GM19395 (cell line): Measurements from ENCODE around the gene OCRL.
A peak's percentile ranks its signal among the peaks of the same experiment; 100 is the strongest.
"Not testable (repeated sequence)": the region's sequence is repeated elsewhere in the genome, so short reads cannot be mapped to it uniquely, and the experiment has no call there.

Experiments
- ATAC-seq: cut with Tn5 transposase; IDR thresholded peaks from one replicate; pipeline ENCODE4 v1.9.1; 2021; ENCODE audit warnings: mild to moderate bottlenecking, moderate library complexity; ENCODE audit not compliant: unreplicated experiment

OCRL gene

DNA sequence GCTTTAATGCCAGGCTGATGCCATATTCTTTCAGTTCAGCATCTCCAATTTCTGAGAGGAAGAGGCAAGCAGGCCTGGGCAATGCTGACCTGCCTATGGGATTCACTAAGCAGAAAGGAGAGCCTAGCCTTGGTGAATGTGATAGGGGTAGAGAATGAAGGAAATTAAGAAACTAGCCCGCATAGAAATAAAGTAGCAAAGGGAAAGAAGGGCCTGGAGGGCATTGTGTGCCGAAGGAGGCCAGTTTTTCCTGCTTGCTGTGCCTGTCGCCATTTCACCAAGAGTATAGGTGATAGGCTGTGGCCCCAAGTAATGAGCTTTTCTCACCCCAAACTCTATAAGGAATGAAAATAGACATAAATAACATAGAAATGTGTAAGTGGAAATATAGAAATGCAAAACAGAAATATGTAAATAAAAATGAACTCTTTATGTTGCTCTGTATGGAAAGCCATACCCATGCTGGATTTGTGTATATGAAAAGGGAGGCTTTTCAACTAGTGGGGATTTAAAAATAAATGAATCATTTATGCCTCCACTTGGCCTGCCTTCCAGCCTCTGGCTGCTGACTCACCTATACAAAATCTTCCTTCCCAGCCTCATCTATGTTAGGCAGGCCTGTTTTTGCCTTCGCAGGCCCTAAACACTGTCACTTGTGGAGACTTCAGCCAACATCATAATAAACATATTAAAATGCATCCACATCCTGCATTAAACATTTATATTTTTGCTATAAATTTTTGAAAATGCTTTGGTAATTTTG is 5.1 kb upstream of the OCRL start:
- no peak for ATAC-seq

DNA sequence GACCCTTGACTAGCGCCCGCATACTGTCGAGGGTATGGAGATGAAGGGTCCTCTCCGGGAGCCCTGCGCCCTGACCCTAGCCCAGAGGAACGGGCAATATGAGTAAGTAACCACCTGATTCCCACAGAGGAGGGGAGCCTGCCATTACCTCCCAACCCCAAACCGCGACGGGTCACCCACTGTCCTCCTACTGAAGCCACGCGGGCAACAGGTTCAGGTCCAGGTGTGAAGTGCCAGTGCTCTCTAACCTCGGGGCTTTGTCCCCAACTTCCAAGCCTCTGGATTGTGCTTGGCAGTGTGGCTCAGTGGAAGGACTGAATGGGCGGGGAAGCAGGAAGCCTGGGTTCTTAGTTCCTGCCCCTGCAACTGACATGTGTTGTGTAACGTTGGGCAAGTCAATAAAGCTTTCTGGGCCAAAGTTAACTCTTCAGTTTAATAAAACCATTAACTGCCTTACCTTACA is 694 bp downstream of the OCRL start:
- peak; percentile 41 for ATAC-seq

DNA sequence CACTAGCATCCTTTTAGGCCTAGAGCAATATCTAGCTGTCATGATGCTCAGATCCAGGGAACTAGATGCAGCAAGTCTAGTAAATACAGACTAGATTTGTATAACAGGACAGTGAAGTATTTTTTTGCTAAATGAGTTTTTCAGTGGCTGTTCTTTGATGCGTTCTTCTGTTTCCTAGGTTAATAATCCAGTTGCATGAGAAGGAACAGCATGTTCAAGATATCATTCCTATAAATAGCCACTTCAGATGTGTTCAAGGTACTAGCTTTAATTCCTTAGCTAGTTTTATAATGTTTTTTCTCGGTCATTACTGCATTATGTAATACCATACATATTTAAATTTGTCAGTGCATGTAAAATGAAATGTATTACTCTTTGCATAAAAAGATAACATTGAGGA is 4.7 kb downstream of the OCRL start:
- no peak for ATAC-seq

DNA sequence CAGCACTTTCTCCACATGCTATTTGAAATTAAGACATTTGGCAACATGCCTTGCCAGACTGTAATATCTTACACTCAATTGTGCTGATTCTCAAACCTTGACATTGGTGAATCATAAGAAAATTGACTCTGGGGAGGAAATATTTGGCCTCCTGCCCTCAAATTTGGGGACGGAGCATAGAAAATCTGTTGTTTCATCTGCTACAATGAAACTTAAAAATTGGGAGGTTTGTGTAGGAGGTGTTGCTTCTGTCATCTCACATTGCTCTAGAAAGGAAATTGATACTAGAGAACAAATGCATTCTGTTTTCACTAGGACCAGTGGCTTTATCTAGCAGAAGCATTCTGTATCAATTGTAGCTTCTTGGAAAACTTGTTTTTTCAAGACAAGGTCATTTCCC is 5.3 kb downstream of the OCRL start:
- ATAC-seq = no peak

DNA sequence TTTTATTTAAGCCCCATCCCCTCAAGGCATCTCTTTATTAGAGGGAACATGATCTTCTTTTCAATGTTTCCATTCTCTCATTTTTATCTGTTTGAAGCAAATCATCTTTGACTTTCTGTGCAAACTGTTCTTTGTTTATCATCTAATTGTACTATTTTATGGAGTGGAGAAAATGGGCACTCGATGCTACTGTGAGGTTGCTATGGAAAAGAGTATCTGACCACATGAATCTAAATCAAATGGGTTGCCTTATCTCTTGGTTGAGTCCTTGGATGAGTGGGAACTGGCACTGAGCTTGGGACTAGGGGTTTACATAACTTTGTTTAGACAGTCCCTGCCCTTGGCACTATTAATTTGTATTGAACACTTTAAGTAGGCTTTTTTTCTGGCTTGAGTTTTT is 9.1 kb downstream of the OCRL start:
- ATAC-seq = no peak

DNA sequence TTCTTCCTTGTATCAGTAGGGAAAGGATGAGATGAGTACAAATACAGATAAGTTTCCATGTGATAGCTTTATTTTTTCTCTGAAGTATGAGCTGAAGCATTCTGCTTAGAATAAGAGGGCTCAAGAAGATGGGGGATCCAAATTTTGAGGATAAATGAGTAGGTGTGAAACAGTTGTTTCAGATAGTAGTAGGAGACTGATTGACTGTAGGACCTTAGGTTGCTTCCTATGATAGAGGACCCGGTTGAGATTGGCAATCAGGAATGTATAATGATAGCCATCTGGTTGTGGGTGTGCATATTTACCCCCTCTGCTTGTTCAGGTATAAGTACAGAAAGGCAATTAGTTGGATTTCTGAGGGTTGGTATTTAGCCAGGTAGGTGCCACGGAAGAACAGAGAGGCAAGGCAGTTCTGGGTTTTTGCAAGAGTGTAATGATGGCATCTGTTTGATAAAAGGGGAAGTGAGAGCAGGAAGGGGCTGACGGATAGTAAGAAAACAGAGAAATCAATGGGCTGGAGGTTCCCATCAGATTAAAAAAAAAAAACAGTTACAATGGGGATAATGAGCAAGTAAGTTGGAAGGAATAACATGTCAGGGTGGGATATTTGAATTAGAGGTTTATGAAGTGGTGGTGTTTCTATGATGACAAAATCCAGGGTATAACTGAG is 13.7 kb downstream of the OCRL start:
- peak; percentile 96 for ATAC-seq

DNA sequence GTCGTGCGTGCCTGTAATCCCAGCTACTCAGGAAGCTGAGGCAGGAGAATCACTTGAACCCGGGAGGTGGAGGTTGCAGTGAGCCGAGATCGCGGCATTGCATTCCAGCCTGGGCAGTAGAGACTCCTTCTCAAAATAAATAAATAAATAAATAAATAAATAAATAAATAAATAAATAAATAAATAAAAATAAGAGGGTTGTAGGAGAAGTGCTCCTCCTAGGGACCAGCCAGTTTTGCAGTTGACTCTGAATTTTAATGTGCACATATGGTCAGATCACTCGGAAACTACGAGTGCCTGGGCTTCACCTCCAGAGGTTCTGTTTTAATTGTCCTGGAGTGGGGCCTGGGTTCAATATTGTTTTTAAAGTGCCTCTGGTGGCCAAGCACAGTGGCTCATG is 14.8 kb downstream of the OCRL start:
- ATAC-seq = not testable (repeated sequence)

DNA sequence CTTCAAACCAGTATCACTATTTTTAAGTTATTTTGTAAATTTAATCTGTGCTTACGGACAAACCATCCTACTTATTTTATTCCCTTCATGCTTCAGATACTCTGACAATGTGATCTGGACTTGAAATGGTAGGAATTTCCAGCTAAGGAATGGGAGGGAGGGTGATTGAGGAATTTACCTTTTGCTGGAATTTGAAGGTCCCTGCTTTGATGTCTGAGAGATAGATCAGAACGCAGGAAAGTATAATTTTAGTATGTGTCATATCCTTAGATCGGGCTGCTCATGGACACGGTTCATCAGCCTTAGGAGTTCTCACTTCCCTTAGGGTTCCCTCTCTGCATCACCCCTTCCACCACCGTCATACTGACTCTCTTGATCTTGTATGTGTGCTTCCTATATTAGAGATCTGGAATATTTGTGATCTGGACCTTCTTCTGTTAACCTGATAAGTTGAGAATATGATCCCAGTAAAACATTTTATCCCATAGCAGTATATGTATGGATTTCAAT is 16.8 kb downstream of the OCRL start:
- no peak for ATAC-seq

DNA sequence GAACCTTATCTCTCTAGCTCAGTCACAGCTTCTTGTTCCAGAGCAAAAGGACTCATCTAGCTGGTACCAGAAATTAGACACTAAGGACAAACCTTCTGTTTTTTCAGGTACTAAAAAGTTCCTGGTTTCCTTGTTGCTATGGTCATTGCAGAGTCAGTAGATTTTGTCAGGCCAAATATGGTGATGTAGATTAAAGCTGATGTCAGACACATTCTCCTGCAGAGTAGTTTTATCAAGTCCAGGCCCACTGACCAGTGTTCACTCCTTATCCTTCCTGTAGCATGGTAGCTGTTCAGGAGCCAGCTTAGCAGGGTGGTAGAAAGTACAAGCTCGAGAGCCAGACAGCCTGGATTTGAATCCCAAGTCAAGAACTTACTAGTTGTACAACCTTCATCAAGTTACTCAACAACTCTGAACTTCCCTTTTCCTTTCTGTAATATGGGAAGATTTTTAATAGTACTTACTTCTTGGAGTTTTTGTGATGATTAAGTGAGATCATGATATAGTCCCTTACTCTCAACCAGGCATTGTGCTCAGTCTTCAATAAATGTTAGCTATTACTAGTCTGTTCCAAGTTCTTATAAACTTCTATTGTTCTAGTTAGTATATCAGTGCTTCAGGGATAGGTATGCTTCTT is 17.9 kb downstream of the OCRL start:
- ATAC-seq = no peak

DNA sequence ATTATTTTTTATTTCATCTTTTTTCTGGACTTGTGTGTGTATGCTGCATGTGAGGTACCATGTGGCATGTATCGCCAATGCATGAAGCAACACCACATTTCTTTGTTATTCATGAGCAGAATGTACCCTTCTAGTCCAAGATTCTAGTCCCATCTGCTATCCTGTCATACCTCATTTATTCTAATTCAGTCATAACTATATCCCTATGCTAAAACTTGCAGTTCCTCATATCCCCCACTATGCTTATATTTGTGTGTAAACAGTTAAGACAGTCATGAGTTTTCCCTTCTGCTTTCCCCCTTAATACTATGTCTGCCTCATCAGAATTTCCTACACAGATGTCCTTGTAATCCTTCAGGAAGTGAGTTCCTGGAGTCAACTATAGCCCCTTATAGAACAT is 19.7 kb downstream of the OCRL start:
- no peak for ATAC-seq

- ATAC-seq = no peak
These were observed 21.4 kb downstream of the OCRL start for GRCh38 chrX:129561453-129561852.

DNA sequence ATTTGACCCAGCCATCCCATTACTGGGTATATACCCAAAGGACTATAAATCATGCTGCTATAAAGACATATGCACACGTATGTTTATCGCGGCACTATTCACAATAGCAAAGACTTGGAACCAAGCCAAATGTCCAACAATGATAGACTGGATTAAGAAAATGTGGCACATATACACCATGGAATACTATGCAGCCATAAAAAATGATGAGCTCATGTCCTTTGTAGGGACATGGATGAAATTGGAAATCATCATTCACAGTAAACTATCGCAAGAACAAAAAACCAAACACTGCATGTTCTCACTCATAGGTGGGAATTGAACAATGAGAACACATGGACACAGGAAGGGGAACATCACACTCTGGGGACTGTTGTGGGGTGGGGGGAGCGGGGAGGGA is 24.3 kb downstream of the OCRL start:
- not testable (repeated sequence) for ATAC-seq

- ATAC-seq = no peak
These were observed 25.1 kb downstream of the OCRL start for GRCh38 chrX:129565046-129565650.

DNA sequence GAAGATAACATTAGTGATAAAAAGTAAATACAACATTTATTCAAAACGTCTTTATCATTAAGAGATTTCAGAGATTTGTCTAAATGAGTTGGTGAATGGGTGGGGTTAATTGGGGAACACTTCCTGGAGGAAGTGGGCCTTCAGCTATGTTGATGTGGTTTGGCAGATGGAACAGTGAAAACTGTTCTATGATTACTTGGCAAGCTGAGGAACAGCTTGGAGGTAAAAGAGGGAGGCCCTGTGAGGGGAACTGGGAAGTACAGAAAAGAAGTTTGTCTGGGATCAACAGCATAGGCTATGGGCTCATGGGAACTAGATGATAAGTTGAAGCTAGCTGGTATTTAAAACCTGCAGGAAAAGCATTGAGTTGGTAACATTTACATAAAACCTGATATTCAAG is 26.0 kb downstream of the OCRL start:
- ATAC-seq = no peak

- ATAC-seq = no peak
These were observed 28.3 kb downstream of the OCRL start for GRCh38 chrX:129568349-129568748.

- ATAC-seq = no peak
These were observed 32.4 kb downstream of the OCRL start for GRCh38 chrX:129572422-129572821.

GRCh38 chrX:129573652-129574051 is 33.6 kb downstream of the OCRL start:
- not testable (repeated sequence) for ATAC-seq

GRCh38 chrX:129574214-129574613 is 34.2 kb downstream of the OCRL start:
- ATAC-seq = no peak

GRCh38 chrX:129576539-129576938 is 36.5 kb downstream of the OCRL start:
- no peak for ATAC-seq

DNA sequence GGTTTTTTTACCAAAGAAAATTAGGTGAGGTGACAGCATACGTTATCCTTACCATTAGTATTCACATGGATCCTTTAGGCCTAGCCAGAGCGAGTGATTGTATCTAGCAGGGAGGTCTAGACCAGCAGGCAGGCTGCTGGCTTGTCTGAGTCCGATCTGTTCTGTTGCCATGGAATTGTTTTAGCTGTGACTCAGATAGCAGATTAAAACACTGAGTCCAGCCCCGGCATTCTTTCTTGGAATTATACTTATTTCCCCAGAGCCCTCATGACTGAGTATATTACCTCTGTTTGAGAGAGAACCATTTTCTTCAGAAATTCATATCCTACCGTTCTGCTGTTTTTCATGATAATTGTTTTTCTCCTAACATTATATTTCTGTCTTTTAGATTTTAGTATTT is 37.4 kb downstream of the OCRL start:
- no peak for ATAC-seq

- ATAC-seq = no peak
These were observed 37.8 kb downstream of the OCRL start for GRCh38 chrX:129577877-129578276.
